ENCODE data around the gene RUFY4. TPM values are rescaled to one million over a fixed set of nuclear protein-coding genes. Genes with fewer than 3 reads are reported as not detected.

The RUFY4 gene
- total RNA-seq, 3 donors from 2014 or later = not detected

GRCh38 chr2:218046238-218046637 is 22.8 kb upstream of the RUFY4 start:
- DNase-seq = no peak
- Histone ChIP-seq H3K9me3 (no peaks in the 10 kb centered on the region), H3K36me3 (ENCODE audit: low read depth) (no peaks in the 10 kb centered on the region), H3K4me3 (no peak overlapping the region), H3K4me1 (ENCODE audit: low read depth) (no peaks in the 10 kb centered on the region)
- intact Hi-C loops (cut with DNase I, micrococcal nuclease) = no loop called here
- TF ChIP-seq CTCF (IDR thresholded peaks at IDR 0.05) = no peak
- ATAC-seq = no peak

GRCh38 chr2:218047536-218048225 is 21.4 kb upstream of the RUFY4 start:
- Histone ChIP-seq H3K9me3 (no peaks in the 10 kb centered on the region), H3K4me1 (ENCODE audit: low read depth) (no peaks in the 10 kb centered on the region), H3K4me3 (no peak overlapping the region), H3K36me3 (ENCODE audit: low read depth) (no peaks in the 10 kb centered on the region)
- ATAC-seq = no peak
- intact Hi-C loops (cut with DNase I, micrococcal nuclease) = no loop called here
- no peak for DNase-seq
- no peak for TF ChIP-seq CTCF (IDR thresholded peaks at IDR 0.05)

GRCh38 chr2:218051903-218052302 is 17.1 kb upstream of the RUFY4 start:
- intact Hi-C loops (cut with DNase I, micrococcal nuclease) = no loop called here
- ATAC-seq = no peak
- Histone ChIP-seq H3K4me3 (no peak overlapping the region), H3K9me3 (no peaks in the 10 kb centered on the region), H3K4me1 (ENCODE audit: low read depth) (no peaks in the 10 kb centered on the region), H3K36me3 (ENCODE audit: low read depth) (no peaks in the 10 kb centered on the region)
- TF ChIP-seq CTCF (IDR thresholded peaks at IDR 0.05) = no peak
- DNase-seq = no peak

GRCh38 chr2:218059289-218059688 is 9.8 kb upstream of the RUFY4 start:
- no peak for DNase-seq
- no peak for ATAC-seq
- intact Hi-C loops (cut with DNase I, micrococcal nuclease) = no loop called here
- H3K36me3 ChIP-seq (ENCODE audit: low read depth) = no peaks in the 10 kb centered on the region
- TF ChIP-seq CTCF (IDR thresholded peaks at IDR 0.05) = no peak
- no peaks in the 10 kb centered on the region for H3K9me3 ChIP-seq
- H3K4me1 ChIP-seq (ENCODE audit: low read depth) = no peaks in the 10 kb centered on the region
- no peak overlapping the region for H3K4me3 ChIP-seq

GRCh38 chr2:218060118-218060517 is 8.9 kb upstream of the RUFY4 start:
- Histone ChIP-seq H3K9me3 (no peaks in the 10 kb centered on the region), H3K4me3 (no peak overlapping the region), H3K36me3 (ENCODE audit: low read depth) (no peaks in the 10 kb centered on the region), H3K4me1 (ENCODE audit: low read depth) (no peaks in the 10 kb centered on the region)
- no peak for TF ChIP-seq CTCF (IDR thresholded peaks at IDR 0.05)
- intact Hi-C loops (cut with DNase I, micrococcal nuclease) = no loop called here
- no peak for DNase-seq
- ATAC-seq = no peak
